Colonic mucosa (tissue), 4 donors: ENCODE results near the gene HYCC2. TPM values are rescaled to one million over a fixed set of nuclear protein-coding genes. Genes with fewer than 3 reads are reported as not detected.

Experiments used
- DNase-seq: peaks from one replicate; pipeline ENCODE4 v3.0.0-alpha.2; 2020
- H3K27ac ChIP-seq: fragments of 200-600 bp; one replicate; pipeline ENCODE4 v1.8.0; 2021
- H3K27me3 ChIP-seq: fragments of 200-600 bp; one replicate; pipeline ENCODE4 v1.8.0; 2021
- H3K36me3 ChIP-seq: fragments of 200-600 bp; one replicate; pipeline ENCODE4 v1.8.0; 2021
- H3K4me1 ChIP-seq: fragments of 200-600 bp; one replicate; pipeline ENCODE4 v1.8.0; 2021; ENCODE audit warnings: mild to moderate bottlenecking
- H3K4me3 ChIP-seq: fragments of 200-600 bp; one replicate; pipeline ENCODE4 v1.8.0; 2021
- H3K9ac ChIP-seq, 2 donors: one replicate each; pipeline ENCODE4 v1.7.0; 2013; ENCODE audit warnings: control low read depth in 2 of 2, low read depth in 2 of 2, low read length in 2 of 2
- H3K9me3 ChIP-seq: fragments of 200-600 bp; one replicate; pipeline ENCODE4 v1.8.0; 2021
- CTCF ChIP-seq: fragments of 200-600 bp; IDR thresholded peaks from one replicate; pipeline ENCODE4 v1.8.0; 2022; ENCODE audit warnings: antibody characterized with exemption, mild to moderate bottlenecking
- intact Hi-C: fragments of 100-400 bp; cut with DNase I; formaldehyde crosslinking; loops from one replicate; pipeline ENCODE4 v1.14.1; 2022
- total RNA-seq, 2 donors: library from RNA; stranded (reverse); fragmentation: NEBNext Ultra II Directional in 1 of 2; extraction: Animal tissue kit (Norgen Biotek cat#: 25700) in 1 of 2; gene quantifications; one replicate each; pipeline ENCODE4 v1.2.1, GENCODE V29; 2021
- donor health status: healthy.
- donor health status: DM: no; HTN: no; CAD: no.
- donor health status: DM: no; HTN: no; CAD: no.

HYCC2 gene
- total RNA-seq, 2 donors from 2014 or later, result 23.9 to 52.6 TPM

- no peak overlapping the region for H3K27ac ChIP-seq
- no peaks in the 10 kb centered on the region for H3K36me3 ChIP-seq
- no peak overlapping the region for H3K4me3 ChIP-seq
- DNase-seq, result no peak
- intact Hi-C loops, result no loop called here
- H3K9me3 ChIP-seq, result no peaks in the 10 kb centered on the region
- no peak for TF ChIP-seq CTCF
- H3K4me1 ChIP-seq, result no peaks in the 10 kb centered on the region
- no peak overlapping the region for H3K9ac ChIP-seq
- no peaks in the 10 kb centered on the region for H3K27me3 ChIP-seq
Measured at GRCh38 chr2:201090574-201090973, 19.1 kb upstream of the HYCC2 start.

GRCh38 chr2:201084863-201085262 lies 13.4 kb upstream of the HYCC2 start:
- peaks cover 6% of the 10 kb centered on the region for H3K36me3 ChIP-seq
- H3K27ac ChIP-seq, result no peak overlapping the region
- H3K27me3 ChIP-seq, result no peaks in the 10 kb centered on the region
- H3K9ac ChIP-seq, result no peak overlapping the region
- no peak for TF ChIP-seq CTCF
- intact Hi-C loops, result no loop called here
- no peaks in the 10 kb centered on the region for H3K9me3 ChIP-seq
- H3K4me3 ChIP-seq, result no peak overlapping the region
- no peaks in the 10 kb centered on the region for H3K4me1 ChIP-seq
- no peak for DNase-seq

GRCh38 chr2:201074996-201075395 lies 3.5 kb upstream of the HYCC2 start:
- Histone ChIP-seq H3K4me1 (peaks cover 6% of the 10 kb centered on the region), H3K9ac (no peak overlapping the region), H3K27me3 (no peaks in the 10 kb centered on the region), H3K27ac (no peak overlapping the region), H3K4me3 (no peak overlapping the region), H3K9me3 (no peaks in the 10 kb centered on the region), H3K36me3 (no peaks in the 10 kb centered on the region)
- no peak for TF ChIP-seq CTCF
- DNase-seq, result peak; percentile 11
- intact Hi-C loops, result loop anchor here (5.0 kb wide), 3 partner anchors 42 to 102 kb away; partner anchors contain the start of gene CFLAR

- H3K4me1 ChIP-seq, result peaks cover 6% of the 10 kb centered on the region
- no peak for DNase-seq
- H3K27me3 ChIP-seq, result no peaks in the 10 kb centered on the region
- TF ChIP-seq CTCF, result no peak
- H3K36me3 ChIP-seq, result no peaks in the 10 kb centered on the region
- intact Hi-C loops, result loop anchor here (5.0 kb wide), 3 partner anchors 44 to 104 kb away; partner anchors contain the start of gene CFLAR
- H3K4me3 ChIP-seq, result no peak overlapping the region
- H3K9me3 ChIP-seq, result no peaks in the 10 kb centered on the region
- no peak overlapping the region for H3K9ac ChIP-seq
- no peak overlapping the region for H3K27ac ChIP-seq
Measured at GRCh38 chr2:201073071-201073470, 1.6 kb upstream of the HYCC2 start.

GRCh38 chr2:201072201-201072530 lies 695 bp upstream of the HYCC2 start:
- no peaks in the 10 kb centered on the region for H3K27me3 ChIP-seq
- peak overlapping the region; percentile 82 for H3K27ac ChIP-seq
- no peak for TF ChIP-seq CTCF
- H3K9me3 ChIP-seq, result no peaks in the 10 kb centered on the region
- no peak for DNase-seq
- H3K4me1 ChIP-seq, result peaks cover 6% of the 10 kb centered on the region
- H3K36me3 ChIP-seq, result no peaks in the 10 kb centered on the region
- H3K4me3 ChIP-seq, result peak overlapping the region; percentile 89
- peak overlapping the region; percentile 93 to 94 for H3K9ac ChIP-seq
- intact Hi-C loops, result loop anchor here (5.0 kb wide), 3 partner anchors 45 to 105 kb away; partner anchors contain the start of gene CFLAR
